ENCODE data around the gene VPS26C. TPM values are rescaled to one million over a fixed set of nuclear protein-coding genes. Genes with fewer than 3 reads are reported as not detected.

VPS26C gene
- total and polyA plus RNA-seq, 2 of the 13 experiments (the other 11 are each of a cell fraction or from before 2014, with no cell fraction given), result 30.3 to 39.7 TPM

DNA sequence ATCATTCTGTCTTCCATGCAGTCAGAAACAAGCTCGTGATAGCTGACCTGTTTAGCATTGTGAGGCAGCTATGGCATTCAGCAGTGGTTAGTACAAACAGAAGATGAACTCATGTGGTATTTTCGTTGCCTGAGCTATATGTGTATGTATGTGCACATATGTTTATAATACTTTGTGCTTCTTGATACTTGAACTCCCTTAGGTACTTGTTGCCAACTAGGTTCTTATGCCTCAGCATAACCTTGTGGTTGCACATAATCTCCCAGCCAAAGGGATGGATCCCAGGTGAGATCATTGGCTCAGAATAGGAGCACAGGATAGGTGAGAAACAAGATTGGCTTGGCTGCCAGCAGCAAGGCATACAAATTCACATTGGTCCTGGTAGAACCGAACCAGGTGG is 86.1 kb downstream of the VPS26C start:
- CTCF ChIA-PET (ENCODE audit: low intra/inter-chr PET ratio, low total read pairs), result no interaction called here
- intact Hi-C loops (cut with micrococcal nuclease; ENCODE audit: unreplicated experiment), result no loop called here
- H3K4me1 ChIP-seq (ENCODE audit: insufficient read depth, low read length), result no peaks in the 10 kb centered on the region
- H3K4me3 ChIP-seq (replicated peaks in 1 of 3; ENCODE audit: insufficient read depth in 1 of 3, low read depth in 2 of 3, low read length in 3 of 3), result no peak overlapping the region
- BruUV-seq (replicated peaks), result no TSS peak
- POLR2A ChIA-PET, result no interaction called here
- ATAC-seq, result no peak
- in situ Hi-C loops (cut with HindIII; ENCODE audit: extremely low pct_ligation_motif_present, low pct_unique_long_range_greater_than_20kb), result no loop called here
- no peaks in the 10 kb centered on the region for H3K27me3 ChIP-seq (ENCODE audit: control insufficient read depth in 1 of 2, insufficient read depth in 2 of 2, low read length in 2 of 2)
- no peaks in the 10 kb centered on the region; the same call in 1 of the 2 replicates for H4K20me1 ChIP-seq (ENCODE audit: insufficient read depth, low read length)
- no peaks in the 10 kb centered on the region for H3K9me3 ChIP-seq (ENCODE audit: low read length)
- H3K36me3 ChIP-seq (replicated peaks in 1 of 2; ENCODE audit: control insufficient read depth in 1 of 2, insufficient read depth in 2 of 2, low read length in 2 of 2), result peaks cover 17 to 69% of the 10 kb centered on the region in 2 experiments
- H2AFZ ChIP-seq (ENCODE audit: low read length), result no peak overlapping the region
- H3K9ac ChIP-seq (ENCODE audit: insufficient read depth, low read depth, low read length), result no peak overlapping the region
- no peak for DNase-seq (ENCODE audit: low spot score)
- no peak overlapping the region for H3K27ac ChIP-seq (ENCODE audit: extremely low read length, insufficient read depth, low read length)
- H3K79me2 ChIP-seq (ENCODE audit: insufficient read depth, low read length), result no peaks in the 10 kb centered on the region
- H3K4me2 ChIP-seq (ENCODE audit: low read depth, low read length), result no peak overlapping the region
- FAIRE-seq, result no peak
- 89% methylated on average over 3 of the region's 3 CpGs for WGBS (ENCODE audit: low lambda C conversion rate)
- TF ChIP-seq, protein P1, sequence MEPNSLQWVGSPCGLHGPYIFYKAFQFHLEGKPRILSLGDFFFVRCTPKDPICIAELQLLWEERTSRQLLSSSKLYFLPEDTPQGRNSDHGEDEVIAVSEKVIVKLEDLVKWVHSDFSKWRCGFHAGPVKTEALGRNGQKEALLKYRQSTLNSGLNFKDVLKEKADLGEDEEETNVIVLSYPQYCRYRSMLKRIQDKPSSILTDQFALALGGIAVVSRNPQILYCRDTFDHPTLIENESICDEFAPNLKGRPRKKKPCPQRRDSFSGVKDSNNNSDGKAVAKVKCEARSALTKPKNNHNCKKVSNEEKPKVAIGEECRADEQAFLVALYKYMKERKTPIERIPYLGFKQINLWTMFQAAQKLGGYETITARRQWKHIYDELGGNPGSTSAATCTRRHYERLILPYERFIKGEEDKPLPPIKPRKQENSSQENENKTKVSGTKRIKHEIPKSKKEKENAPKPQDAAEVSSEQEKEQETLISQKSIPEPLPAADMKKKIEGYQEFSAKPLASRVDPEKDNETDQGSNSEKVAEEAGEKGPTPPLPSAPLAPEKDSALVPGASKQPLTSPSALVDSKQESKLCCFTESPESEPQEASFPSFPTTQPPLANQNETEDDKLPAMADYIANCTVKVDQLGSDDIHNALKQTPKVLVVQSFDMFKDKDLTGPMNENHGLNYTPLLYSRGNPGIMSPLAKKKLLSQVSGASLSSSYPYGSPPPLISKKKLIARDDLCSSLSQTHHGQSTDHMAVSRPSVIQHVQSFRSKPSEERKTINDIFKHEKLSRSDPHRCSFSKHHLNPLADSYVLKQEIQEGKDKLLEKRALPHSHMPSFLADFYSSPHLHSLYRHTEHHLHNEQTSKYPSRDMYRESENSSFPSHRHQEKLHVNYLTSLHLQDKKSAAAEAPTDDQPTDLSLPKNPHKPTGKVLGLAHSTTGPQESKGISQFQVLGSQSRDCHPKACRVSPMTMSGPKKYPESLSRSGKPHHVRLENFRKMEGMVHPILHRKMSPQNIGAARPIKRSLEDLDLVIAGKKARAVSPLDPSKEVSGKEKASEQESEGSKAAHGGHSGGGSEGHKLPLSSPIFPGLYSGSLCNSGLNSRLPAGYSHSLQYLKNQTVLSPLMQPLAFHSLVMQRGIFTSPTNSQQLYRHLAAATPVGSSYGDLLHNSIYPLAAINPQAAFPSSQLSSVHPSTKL (CRISPR knock-in tag; IDR thresholded peaks at IDR 0.05), result no peak
- TF ChIP-seq SAFB2 (CRISPR knock-in tag; IDR thresholded peaks at IDR 0.05; ENCODE audit: borderline replicate concordance, low read depth), result no peak
- TF ChIP-seq ZNF292 (CRISPR knock-in tag; IDR thresholded peaks at IDR 0.05; ENCODE audit: borderline replicate concordance, low read depth), result no peak
- no peak for TF ChIP-seq ZNF549 (CRISPR knock-in tag; IDR thresholded peaks at IDR 0.05)
- no peak for TF ChIP-seq RFXAP (CRISPR knock-in tag; IDR thresholded peaks at IDR 0.05; ENCODE audit: borderline replicate concordance)
- no peak for TF ChIP-seq JUND (CRISPR knock-in tag; IDR thresholded peaks at IDR 0.05)
- no peak for TF ChIP-seq AKAP8 (CRISPR knock-in tag; IDR thresholded peaks at IDR 0.05)
- TF ChIP-seq, protein P2, sequence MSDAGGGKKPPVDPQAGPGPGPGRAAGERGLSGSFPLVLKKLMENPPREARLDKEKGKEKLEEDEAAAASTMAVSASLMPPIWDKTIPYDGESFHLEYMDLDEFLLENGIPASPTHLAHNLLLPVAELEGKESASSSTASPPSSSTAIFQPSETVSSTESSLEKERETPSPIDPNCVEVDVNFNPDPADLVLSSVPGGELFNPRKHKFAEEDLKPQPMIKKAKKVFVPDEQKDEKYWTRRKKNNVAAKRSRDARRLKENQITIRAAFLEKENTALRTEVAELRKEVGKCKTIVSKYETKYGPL (CRISPR knock-in tag; IDR thresholded peaks at IDR 0.05), result no peak
- TF ChIP-seq ZNF75D (CRISPR knock-in tag; IDR thresholded peaks at IDR 0.05; ENCODE audit: borderline replicate concordance), result no peak
- no peak for TF ChIP-seq U2AF1 (optimal IDR thresholded peaks at IDR 0.05; ENCODE audit: low read depth, low read length)
- TF ChIP-seq PAWR (CRISPR knock-in tag; IDR thresholded peaks at IDR 0.05; ENCODE audit: borderline replicate concordance), result no peak
- no peak for TF ChIP-seq ZNF207 (IDR thresholded peaks at IDR 0.05; ENCODE audit: borderline replicate concordance)
- TF ChIP-seq KDM5A (IDR thresholded peaks at IDR 0.05; ENCODE audit: borderline replicate concordance, low read length), result no peak
- TF ChIP-seq ZNF724P (CRISPR knock-in tag; IDR thresholded peaks at IDR 0.05; ENCODE audit: borderline replicate concordance), result no peak
- no peak for TF ChIP-seq ZNF660 (CRISPR knock-in tag; IDR thresholded peaks at IDR 0.05; ENCODE audit: borderline replicate concordance, low read depth)

Measured in HepG2 (cell line).